ENCODE data around the gene PRSS12.

The PRSS12 gene

DNA sequence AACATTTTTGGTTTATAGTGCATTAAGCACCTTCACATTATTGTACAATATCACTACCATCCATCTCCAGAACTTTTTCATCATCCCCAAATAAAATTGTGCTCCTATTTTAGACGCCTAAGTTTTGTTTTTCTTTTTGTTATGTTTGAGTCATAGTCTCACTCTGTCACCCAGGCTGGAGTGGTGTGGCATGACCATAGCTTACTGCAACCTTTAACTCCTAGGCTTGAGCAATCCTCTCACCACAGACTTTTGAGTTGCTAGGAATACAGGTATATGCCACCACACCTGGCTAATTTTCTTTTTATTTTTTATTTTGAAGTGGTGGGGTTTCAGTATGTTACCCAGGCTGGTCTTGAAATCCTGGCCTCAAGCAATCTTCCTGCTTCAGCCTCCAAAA lies 33.9 kb downstream of the PRSS12 start:
- Histone ChIP-seq H3K9me3 (ENCODE audit: control insufficient read depth, low read length) (no peaks in the 10 kb centered on the region), H3K79me2 (no peaks in the 10 kb centered on the region), H3K9ac (no peak overlapping the region), H3K4me1 (no peaks in the 10 kb centered on the region), H3K27me3 (ENCODE audit: control insufficient read depth, insufficient read depth, low read length) (no peaks in the 10 kb centered on the region), H3K36me3 (ENCODE audit: control insufficient read depth, insufficient read depth, low read length) (no peaks in the 10 kb centered on the region), H2AFZ (no peak overlapping the region), H3K4me3 (ENCODE audit: low read depth, low read length) (no peak overlapping the region), H3K4me2 (ENCODE audit: low read length) (no peak overlapping the region), H3K27ac (no peak overlapping the region)
- TF ChIP-seq, protein P1, sequence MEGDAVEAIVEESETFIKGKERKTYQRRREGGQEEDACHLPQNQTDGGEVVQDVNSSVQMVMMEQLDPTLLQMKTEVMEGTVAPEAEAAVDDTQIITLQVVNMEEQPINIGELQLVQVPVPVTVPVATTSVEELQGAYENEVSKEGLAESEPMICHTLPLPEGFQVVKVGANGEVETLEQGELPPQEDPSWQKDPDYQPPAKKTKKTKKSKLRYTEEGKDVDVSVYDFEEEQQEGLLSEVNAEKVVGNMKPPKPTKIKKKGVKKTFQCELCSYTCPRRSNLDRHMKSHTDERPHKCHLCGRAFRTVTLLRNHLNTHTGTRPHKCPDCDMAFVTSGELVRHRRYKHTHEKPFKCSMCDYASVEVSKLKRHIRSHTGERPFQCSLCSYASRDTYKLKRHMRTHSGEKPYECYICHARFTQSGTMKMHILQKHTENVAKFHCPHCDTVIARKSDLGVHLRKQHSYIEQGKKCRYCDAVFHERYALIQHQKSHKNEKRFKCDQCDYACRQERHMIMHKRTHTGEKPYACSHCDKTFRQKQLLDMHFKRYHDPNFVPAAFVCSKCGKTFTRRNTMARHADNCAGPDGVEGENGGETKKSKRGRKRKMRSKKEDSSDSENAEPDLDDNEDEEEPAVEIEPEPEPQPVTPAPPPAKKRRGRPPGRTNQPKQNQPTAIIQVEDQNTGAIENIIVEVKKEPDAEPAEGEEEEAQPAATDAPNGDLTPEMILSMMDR (IDR thresholded peaks at IDR 0.05), result no peak

DNA sequence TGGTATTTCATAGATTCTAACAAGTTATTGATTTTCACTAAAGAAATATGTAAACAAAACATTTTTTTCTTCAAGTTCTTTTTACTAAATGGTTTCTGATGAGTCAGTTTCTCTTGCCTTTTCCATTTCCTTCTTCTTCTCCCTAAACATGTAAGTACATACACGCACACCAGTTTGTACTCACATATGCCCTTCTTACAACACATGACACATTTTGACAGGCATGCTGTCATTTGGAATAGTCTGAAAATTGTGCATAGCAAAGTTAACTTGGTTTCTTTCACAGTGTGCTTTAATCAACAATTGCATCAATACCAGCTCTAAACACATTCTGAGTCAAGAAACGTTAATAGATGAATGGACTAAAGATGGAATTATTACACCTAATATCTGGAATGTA lies 35.1 kb downstream of the PRSS12 start:
- Histone ChIP-seq H3K9me3 (ENCODE audit: control insufficient read depth, low read length) (no peaks in the 10 kb centered on the region), H3K4me2 (ENCODE audit: low read length) (no peak overlapping the region), H2AFZ (no peak overlapping the region), H3K4me3 (ENCODE audit: low read depth, low read length) (no peak overlapping the region), H3K27ac (no peak overlapping the region), H3K4me1 (no peaks in the 10 kb centered on the region), H3K9ac (no peak overlapping the region), H3K27me3 (ENCODE audit: control insufficient read depth, insufficient read depth, low read length) (no peaks in the 10 kb centered on the region), H3K79me2 (no peaks in the 10 kb centered on the region), H3K36me3 (ENCODE audit: control insufficient read depth, insufficient read depth, low read length) (no peaks in the 10 kb centered on the region)
- TF ChIP-seq, protein P1 (IDR thresholded peaks at IDR 0.05), result no peak

GRCh38 chr4:118314221-118314620 lies 38.6 kb downstream of the PRSS12 start:
- Histone ChIP-seq H3K4me3 (ENCODE audit: low read depth, low read length) (no peak overlapping the region), H3K79me2 (no peaks in the 10 kb centered on the region), H2AFZ (no peak overlapping the region), H3K27ac (no peak overlapping the region), H3K27me3 (ENCODE audit: control insufficient read depth, insufficient read depth, low read length) (no peaks in the 10 kb centered on the region), H3K9ac (no peak overlapping the region), H3K4me1 (no peaks in the 10 kb centered on the region), H3K4me2 (ENCODE audit: low read length) (no peak overlapping the region), H3K36me3 (ENCODE audit: control insufficient read depth, insufficient read depth, low read length) (no peaks in the 10 kb centered on the region), H3K9me3 (ENCODE audit: control insufficient read depth, low read length) (no peaks in the 10 kb centered on the region)
- TF ChIP-seq, protein P1 (IDR thresholded peaks at IDR 0.05), result no peak

- Histone ChIP-seq H3K4me1 (no peaks in the 10 kb centered on the region), H3K4me2 (ENCODE audit: low read length) (no peak overlapping the region), H3K27ac (no peak overlapping the region), H3K36me3 (ENCODE audit: control insufficient read depth, insufficient read depth, low read length) (no peaks in the 10 kb centered on the region), H3K9ac (no peak overlapping the region), H3K79me2 (no peaks in the 10 kb centered on the region), H3K4me3 (ENCODE audit: low read depth, low read length) (no peak overlapping the region), H3K9me3 (ENCODE audit: control insufficient read depth, low read length) (no peaks in the 10 kb centered on the region), H2AFZ (no peak overlapping the region), H3K27me3 (ENCODE audit: control insufficient read depth, insufficient read depth, low read length) (no peaks in the 10 kb centered on the region)
- TF ChIP-seq, protein P1 (IDR thresholded peaks at IDR 0.05), result no peak
Observed at GRCh38 chr4:118313098-118313497, 39.7 kb downstream of the PRSS12 start.

GRCh38 chr4:118308306-118309030 lies 44.3 kb downstream of the PRSS12 start:
- no peak overlapping the region for H3K4me2 ChIP-seq (ENCODE audit: low read length)
- H3K4me3 ChIP-seq (ENCODE audit: low read depth, low read length), result no peak overlapping the region
- H3K27me3 ChIP-seq (ENCODE audit: control insufficient read depth, insufficient read depth, low read length), result no peaks in the 10 kb centered on the region
- H3K79me2 ChIP-seq, result no peaks in the 10 kb centered on the region
- TF ChIP-seq, protein P1 (IDR thresholded peaks at IDR 0.05), result no peak
- no peaks in the 10 kb centered on the region for H3K9me3 ChIP-seq (ENCODE audit: control insufficient read depth, low read length)
- H3K9ac ChIP-seq, result no peak overlapping the region
- H2AFZ ChIP-seq, result no peak overlapping the region
- no peaks in the 10 kb centered on the region for H3K4me1 ChIP-seq
- no peak overlapping the region for H3K27ac ChIP-seq
- no peaks in the 10 kb centered on the region for H3K36me3 ChIP-seq (ENCODE audit: control insufficient read depth, insufficient read depth, low read length)
